ENCODE data around the gene ATXN7.

DNA sequence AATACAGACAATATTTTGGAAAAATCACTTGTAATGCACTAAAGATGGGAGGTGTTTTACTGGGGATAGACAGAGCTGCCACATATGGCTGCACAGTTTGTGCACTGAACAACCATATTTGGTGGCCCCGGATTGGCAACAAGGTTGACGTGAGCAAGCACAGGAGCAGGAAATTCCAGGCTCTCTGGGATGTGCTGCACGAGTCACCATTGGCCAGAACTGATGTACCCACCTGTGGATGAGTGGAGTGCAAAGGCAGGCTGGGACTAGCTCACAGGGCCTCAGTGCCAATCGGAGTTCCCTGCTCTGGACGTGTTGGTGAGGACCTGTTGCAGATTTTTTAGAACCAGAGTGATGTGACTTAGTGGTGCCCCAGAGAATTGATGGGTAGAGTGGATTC is 90.5 kb downstream of the ATXN7 start:
- TF ChIP-seq, protein P1, sequence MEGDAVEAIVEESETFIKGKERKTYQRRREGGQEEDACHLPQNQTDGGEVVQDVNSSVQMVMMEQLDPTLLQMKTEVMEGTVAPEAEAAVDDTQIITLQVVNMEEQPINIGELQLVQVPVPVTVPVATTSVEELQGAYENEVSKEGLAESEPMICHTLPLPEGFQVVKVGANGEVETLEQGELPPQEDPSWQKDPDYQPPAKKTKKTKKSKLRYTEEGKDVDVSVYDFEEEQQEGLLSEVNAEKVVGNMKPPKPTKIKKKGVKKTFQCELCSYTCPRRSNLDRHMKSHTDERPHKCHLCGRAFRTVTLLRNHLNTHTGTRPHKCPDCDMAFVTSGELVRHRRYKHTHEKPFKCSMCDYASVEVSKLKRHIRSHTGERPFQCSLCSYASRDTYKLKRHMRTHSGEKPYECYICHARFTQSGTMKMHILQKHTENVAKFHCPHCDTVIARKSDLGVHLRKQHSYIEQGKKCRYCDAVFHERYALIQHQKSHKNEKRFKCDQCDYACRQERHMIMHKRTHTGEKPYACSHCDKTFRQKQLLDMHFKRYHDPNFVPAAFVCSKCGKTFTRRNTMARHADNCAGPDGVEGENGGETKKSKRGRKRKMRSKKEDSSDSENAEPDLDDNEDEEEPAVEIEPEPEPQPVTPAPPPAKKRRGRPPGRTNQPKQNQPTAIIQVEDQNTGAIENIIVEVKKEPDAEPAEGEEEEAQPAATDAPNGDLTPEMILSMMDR (IDR thresholded peaks at IDR 0.05), result no peak
- TF ChIP-seq POLR2A (IDR thresholded peaks at IDR 0.05), result no peak

All from esophagus squamous epithelium (tissue), 4 donors.